HCT116 (cell line): ENCODE data around the gene CEP41.

Experiments used
- CEBPB ChIP-seq: IDR thresholded peaks from 2 replicates; pipeline ENCODE4 v1.6.1; 2012; ENCODE audit warnings: low read depth
- EZH2 ChIP-seq: fragments of 200-600 bp; sonication (generic); IDR thresholded peaks from 2 replicates; pipeline ENCODE4 v1.6.1; 2017; ENCODE audit warnings: antibody characterized with exemption, mixed run types
- POLR2A ChIP-seq: IDR thresholded peaks from 2 replicates; pipeline ENCODE4 v1.7.0; 2011; ENCODE audit warnings: borderline replicate concordance; ENCODE audit not compliant: insufficient read depth, insufficient read length; ENCODE audit errors: extremely low read depth
- POLR2AphosphoS5 ChIP-seq: IDR thresholded peaks from 2 replicates; pipeline ENCODE4 v1.6.1; 2011; ENCODE audit warnings: mild to moderate bottlenecking, low read depth, low read length, moderate library complexity
- RAD21 ChIP-seq: IDR thresholded peaks from 2 replicates; pipeline ENCODE4 v1.6.1; 2012; ENCODE audit warnings: low read depth, mild to moderate bottlenecking
- YY1 ChIP-seq: IDR thresholded peaks from 2 replicates; pipeline ENCODE4 v1.6.1; 2011; ENCODE audit warnings: low read length, low read depth, moderate library complexity, mild to moderate bottlenecking; ENCODE audit not compliant: insufficient replicate concordance; ENCODE audit errors: extremely low read depth
- TF ChIP-seq, protein P1 (sequence below), 3 experiments: fragments of 200-600 bp in 1 of 3; sonication (generic) in 1 of 3; IDR thresholded peaks in 2 of 3; conservative IDR thresholded peaks in 1 of 3; 2 replicates each; pipeline ENCODE4 v1.5.1; 2012 to 2017; ENCODE audit warnings: low read depth in 2 of 3, low read length in 2 of 3, antibody characterized with exemption in 1 of 3, borderline replicate concordance in 1 of 3, control low read depth in 1 of 3, mild to moderate bottlenecking in 1 of 3, mixed read lengths in 1 of 3, mixed run types in 1 of 3, moderate library complexity in 1 of 3; ENCODE audit not compliant: insufficient read depth in 1 of 3
- TF ChIP-seq, protein P2 (sequence below): IDR thresholded peaks from 2 replicates; pipeline ENCODE4 v1.6.1; 2012
- TF ChIP-seq, protein P3 (sequence below): IDR thresholded peaks from 2 replicates; pipeline ENCODE4 v1.6.1; 2012

DNA sequence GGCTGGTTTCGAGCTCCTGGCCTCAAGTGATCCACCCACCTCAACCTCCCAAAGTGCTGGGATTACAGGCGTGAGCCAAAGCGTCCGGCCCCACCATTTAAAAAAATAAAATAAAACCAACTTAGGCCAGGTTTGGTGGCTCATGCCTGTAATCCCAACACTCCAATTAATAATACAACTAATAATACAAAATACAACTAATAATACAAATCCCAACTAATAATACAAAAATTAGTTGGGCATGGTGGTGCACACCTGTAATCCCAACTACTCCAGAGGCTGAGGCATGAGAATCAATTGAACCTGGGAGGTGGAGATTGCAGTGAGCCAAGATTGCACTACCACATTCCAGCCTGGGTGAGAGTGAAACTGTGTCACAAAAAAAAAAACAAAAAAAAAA lies 27.6 kb downstream of the CEP41 start:
- TF ChIP-seq POLR2A, result no peak
- TF ChIP-seq, protein P1, sequence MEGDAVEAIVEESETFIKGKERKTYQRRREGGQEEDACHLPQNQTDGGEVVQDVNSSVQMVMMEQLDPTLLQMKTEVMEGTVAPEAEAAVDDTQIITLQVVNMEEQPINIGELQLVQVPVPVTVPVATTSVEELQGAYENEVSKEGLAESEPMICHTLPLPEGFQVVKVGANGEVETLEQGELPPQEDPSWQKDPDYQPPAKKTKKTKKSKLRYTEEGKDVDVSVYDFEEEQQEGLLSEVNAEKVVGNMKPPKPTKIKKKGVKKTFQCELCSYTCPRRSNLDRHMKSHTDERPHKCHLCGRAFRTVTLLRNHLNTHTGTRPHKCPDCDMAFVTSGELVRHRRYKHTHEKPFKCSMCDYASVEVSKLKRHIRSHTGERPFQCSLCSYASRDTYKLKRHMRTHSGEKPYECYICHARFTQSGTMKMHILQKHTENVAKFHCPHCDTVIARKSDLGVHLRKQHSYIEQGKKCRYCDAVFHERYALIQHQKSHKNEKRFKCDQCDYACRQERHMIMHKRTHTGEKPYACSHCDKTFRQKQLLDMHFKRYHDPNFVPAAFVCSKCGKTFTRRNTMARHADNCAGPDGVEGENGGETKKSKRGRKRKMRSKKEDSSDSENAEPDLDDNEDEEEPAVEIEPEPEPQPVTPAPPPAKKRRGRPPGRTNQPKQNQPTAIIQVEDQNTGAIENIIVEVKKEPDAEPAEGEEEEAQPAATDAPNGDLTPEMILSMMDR (IDR thresholded peaks at IDR 0.05 in 2 of 3, conservative IDR thresholded peaks at IDR 0.05 in 1 of 3; ENCODE audit: borderline replicate concordance in 1 of 3, insufficient read depth in 1 of 3, low read depth in 2 of 3, low read length in 2 of 3), result no peak
- no peak for TF ChIP-seq POLR2AphosphoS5
- TF ChIP-seq RAD21, result no peak
- TF ChIP-seq EZH2, result no peak
- TF ChIP-seq YY1, result no peak
- TF ChIP-seq, protein P2, sequence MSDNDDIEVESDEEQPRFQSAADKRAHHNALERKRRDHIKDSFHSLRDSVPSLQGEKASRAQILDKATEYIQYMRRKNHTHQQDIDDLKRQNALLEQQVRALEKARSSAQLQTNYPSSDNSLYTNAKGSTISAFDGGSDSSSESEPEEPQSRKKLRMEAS, result no peak
- TF ChIP-seq CEBPB, result no peak
- TF ChIP-seq, protein P3, sequence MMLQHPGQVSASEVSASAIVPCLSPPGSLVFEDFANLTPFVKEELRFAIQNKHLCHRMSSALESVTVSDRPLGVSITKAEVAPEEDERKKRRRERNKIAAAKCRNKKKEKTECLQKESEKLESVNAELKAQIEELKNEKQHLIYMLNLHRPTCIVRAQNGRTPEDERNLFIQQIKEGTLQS, result no peak
